Measurements from ENCODE around the gene DNAAF5.

DNA sequence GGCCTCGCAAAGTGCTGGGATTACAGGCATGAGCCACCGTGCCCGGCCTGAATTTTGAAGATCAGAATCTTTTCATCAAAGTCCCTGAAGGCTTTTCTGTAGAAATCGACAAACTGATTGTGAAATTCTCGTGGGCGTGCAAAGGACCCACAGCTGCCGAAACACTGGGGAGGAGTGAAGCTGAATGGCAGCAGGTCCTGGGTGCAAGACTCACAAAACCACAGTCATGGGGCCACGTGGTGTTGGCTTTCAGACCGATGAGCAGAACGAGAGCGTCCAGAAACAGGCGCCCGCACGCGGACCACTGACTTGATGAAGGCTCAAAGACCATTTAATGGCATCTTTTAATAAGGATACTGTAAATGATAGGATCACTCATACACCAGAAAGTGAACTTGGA lies 25.3 kb downstream of the DNAAF5 start:
- no peak for TF ChIP-seq POLR2A (IDR thresholded peaks at IDR 0.05)
- TF ChIP-seq, protein P1, sequence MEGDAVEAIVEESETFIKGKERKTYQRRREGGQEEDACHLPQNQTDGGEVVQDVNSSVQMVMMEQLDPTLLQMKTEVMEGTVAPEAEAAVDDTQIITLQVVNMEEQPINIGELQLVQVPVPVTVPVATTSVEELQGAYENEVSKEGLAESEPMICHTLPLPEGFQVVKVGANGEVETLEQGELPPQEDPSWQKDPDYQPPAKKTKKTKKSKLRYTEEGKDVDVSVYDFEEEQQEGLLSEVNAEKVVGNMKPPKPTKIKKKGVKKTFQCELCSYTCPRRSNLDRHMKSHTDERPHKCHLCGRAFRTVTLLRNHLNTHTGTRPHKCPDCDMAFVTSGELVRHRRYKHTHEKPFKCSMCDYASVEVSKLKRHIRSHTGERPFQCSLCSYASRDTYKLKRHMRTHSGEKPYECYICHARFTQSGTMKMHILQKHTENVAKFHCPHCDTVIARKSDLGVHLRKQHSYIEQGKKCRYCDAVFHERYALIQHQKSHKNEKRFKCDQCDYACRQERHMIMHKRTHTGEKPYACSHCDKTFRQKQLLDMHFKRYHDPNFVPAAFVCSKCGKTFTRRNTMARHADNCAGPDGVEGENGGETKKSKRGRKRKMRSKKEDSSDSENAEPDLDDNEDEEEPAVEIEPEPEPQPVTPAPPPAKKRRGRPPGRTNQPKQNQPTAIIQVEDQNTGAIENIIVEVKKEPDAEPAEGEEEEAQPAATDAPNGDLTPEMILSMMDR (IDR thresholded peaks at IDR 0.05), result no peak
